Fibroblast of skin of left quadriceps (primary cell): ENCODE results near the gene OR5D18.
"Not testable (repeated sequence)": the region's sequence is repeated elsewhere in the genome, so short reads cannot be mapped to it uniquely, and the experiment has no call there.

Experiments used
- DNase-seq, 2 experiments: peaks; one replicate each; pipeline ENCODE4 v3.0.0-alpha.2; 2013; ENCODE audit warnings: low read depth in 2 of 2

The OR5D18 gene

DNA sequence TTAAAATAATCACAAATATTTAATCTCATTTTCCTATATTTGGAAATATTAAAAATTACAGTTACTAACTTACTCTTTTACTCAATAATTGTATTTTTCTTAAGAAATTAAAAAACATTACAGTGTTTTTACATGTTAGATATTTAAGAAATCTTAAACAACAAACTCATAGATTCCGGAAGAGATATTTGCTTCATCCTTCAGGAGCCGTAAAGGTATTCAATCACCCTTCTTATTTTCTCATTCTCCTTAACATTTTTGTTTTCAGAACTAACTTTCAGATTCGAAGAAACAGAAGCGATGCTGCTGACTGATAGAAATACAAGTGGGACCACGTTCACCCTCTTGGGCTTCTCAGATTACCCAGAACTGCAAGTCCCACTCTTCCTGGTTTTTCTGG lies at the start of gene OR5D18:
Gene OR5D18, plus strand, starts transcription at position 301 of the 400 bp plus-strand sequence. Its CDS starts 0 bp downstream, at position 301.
- no peak for DNase-seq

DNA sequence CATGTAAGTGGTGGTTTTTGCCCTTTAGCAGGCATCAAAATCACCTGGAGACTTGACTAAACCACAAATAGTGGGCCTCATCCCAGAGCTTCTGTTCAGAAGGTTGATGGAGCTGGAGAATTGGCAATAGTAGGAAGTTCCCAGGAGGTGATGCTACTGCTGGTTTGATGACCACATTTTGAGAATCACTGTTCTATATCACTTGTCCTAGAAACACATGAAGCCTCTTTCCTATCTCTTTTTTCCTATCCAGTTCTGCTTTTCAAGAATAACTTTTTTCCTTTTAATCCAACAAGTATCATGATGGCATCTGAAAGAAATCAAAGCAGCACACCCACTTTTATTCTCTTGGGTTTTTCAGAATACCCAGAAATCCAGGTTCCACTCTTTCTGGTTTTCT lies 46.3 kb upstream of the OR5D18 start, which contains the start of gene OR5D13:
Gene OR5D13, plus strand, starts transcription at position 301 of the 400 bp plus-strand sequence. Its CDS starts 0 bp downstream, at position 301.
- no peak for DNase-seq

DNA sequence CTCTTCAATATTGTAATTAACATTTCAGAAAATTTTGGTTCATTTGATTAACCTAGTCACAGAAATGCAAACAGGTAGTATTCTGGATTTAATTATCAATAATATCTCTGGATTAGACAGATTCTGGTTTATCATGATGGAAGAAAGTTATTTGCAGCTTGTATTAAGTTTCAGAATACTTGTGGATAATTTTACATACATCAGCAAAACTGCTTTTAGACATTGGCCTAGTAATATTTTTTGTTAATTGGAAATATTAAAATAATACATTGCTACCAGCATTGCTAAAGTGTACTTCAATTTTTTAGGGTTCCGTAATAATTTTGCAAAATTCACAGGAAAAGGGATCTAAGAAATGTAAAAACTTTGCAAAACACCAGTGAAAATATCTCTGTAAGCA lies 27.8 kb upstream of the OR5D18 start:
- no peak for DNase-seq

- no peak for DNase-seq
Observed at GRCh38 chr11:55793321-55793720, 26.1 kb upstream of the OR5D18 start.

DNA sequence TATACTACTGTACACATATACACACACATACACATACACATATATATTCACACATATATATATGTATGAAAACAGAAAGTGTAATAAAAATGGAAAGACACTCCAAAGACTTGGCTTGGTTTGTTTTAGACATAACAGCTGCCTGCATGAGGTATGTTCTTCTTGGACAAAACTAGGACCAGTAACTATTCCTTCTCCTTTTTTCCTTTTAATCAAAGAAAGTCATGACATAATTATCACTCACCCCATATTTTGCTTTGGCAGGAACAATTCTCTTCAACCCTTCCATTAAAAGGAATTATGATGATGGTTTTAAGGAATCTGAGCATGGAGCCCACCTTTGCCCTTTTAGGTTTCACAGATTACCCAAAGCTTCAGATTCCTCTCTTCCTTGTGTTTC lies 24.2 kb upstream of the OR5D18 start, which contains the start of gene OR5D14:
Gene OR5D14, plus strand, starts transcription at position 301 of the 400 bp plus-strand sequence. Its CDS starts 0 bp downstream, at position 301.
- DNase-seq: no peak

DNA sequence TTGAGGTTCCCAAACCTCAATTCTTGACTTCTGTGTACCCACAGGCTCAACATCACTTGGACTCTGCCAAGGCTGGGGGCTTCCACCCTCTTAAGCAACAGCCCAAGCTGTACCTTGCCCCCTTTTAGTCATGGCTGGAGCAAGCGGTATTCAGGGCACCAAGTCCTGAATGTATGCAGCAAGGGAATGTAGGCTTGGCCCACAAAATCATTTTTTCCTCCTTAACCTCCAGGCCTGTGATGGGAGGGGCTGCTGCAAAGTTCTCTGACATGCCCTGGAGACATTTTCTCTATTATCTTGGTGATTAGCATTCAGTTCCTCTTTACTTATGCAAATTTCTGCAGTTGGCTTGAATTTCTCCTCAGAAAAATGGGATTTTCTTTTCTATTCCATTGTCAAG lies 13.2 kb upstream of the OR5D18 start:
- DNase-seq: no peak

DNA sequence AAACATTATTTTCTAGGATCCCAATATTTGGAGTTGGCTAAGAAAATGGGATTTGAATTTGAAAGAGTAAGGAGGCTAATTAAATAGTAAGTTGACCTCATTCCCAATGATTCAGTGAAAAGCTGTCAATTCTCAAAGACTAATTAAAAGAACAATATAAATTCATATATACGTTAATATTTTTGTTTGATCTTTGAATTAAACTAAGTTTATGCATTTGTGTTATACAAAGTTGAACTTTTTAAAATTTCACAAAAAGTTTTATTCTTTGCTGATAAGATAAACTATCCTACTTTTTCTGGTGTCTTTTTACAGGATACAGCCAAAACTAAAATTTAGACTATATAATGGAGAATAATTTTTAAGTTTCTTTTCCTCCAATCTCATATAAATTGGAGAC lies 8.4 kb upstream of the OR5D18 start, which contains the start of gene OR5L1:
Gene OR5L1, plus strand, starts transcription at position 301 of the 400 bp plus-strand sequence. CDS start 100 bp downstream, outside the sequence.
- DNase-seq: no peak

- no peak for DNase-seq
Observed at GRCh38 chr11:55826919-55827318, 7.5 kb downstream of the OR5D18 start, which contains the start of gene OR5L2. TSS of gene OR5L2 (plus strand) at chr11:55827219. CDS start at chr11:55827219, 0 bp downstream.

DNA sequence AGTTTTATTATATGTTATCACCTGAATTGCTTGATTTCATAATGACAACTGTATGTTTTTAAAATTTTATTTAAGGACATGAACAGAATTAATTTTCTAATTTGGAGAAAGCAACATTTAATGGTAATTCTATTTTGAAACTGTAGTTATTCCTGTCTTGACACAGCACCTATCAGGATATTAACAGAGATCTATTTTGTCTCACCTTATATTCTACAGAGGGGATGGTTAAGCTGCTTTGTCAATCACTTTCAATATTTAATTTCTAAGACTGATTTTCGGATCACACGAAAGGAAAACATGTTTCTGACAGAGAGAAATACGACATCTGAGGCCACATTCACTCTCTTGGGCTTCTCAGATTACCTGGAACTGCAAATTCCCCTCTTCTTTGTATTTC lies 19.0 kb downstream of the OR5D18 start, which contains the start of gene OR5D16:
Gene OR5D16, plus strand, starts transcription at position 301 of the 400 bp plus-strand sequence. Its CDS starts 0 bp downstream, at position 301.
- no peak for DNase-seq

GRCh38 chr11:55847453-55847852 lies 28.0 kb downstream of the OR5D18 start:
- no peak for DNase-seq

- no peak for DNase-seq
Observed at GRCh38 chr11:55849037-55849436, 29.6 kb downstream of the OR5D18 start.

GRCh38 chr11:55852141-55852540 lies 32.7 kb downstream of the OR5D18 start:
- no peak for DNase-seq

- DNase-seq: no peak
Observed at GRCh38 chr11:55854704-55855103, 35.3 kb downstream of the OR5D18 start.

DNA sequence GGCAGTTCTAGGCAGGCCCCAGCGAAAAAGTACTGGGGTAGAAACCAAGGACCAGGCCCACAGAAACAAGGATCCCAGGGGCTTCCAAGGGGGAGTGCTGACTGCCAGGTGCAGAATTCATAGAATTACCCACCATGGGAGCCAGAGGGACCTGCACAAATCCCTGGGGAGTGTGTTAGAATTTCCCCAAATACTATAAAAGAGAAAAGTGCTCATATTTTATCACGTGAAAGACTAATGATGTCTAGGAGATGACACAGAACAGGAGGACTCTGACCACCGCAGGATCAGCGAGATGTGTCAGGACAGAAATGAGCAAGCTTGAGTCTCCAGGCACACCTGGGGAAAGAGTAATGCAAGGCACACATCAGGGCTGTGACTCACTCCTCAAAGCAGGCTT lies 47.9 kb downstream of the OR5D18 start:
- DNase-seq: not testable (repeated sequence)
